ENCODE data around the gene NKAIN2. TPM values are rescaled to one million over a fixed set of nuclear protein-coding genes. Genes with fewer than 3 reads are reported as not detected.

Gene NKAIN2
- total RNA-seq, 1 experiment from 2014 or later = 2.5 TPM

- DNase-seq (ENCODE audit: low read depth) = peak; percentile 67
- in situ Hi-C loops (cut with HindIII; ENCODE audit: low pct_unique_long_range_greater_than_20kb, low sequenced_read_pairs) = no loop called here
These were observed 1.3 kb downstream of the NKAIN2 start for GRCh38 chr6:123804787-123805540.

GRCh38 chr6:123805921-123806320 is 2.3 kb downstream of the NKAIN2 start:
- DNase-seq (ENCODE audit: low read depth) = peak; percentile 55
- in situ Hi-C loops (cut with HindIII; ENCODE audit: low pct_unique_long_range_greater_than_20kb, low sequenced_read_pairs) = no loop called here

- in situ Hi-C loops (cut with HindIII; ENCODE audit: low pct_unique_long_range_greater_than_20kb, low sequenced_read_pairs) = no loop called here
- DNase-seq (ENCODE audit: low read depth) = peak; percentile 33
These were observed 2.9 kb downstream of the NKAIN2 start for GRCh38 chr6:123806561-123806960.

GRCh38 chr6:123808556-123808955 is 4.9 kb downstream of the NKAIN2 start:
- in situ Hi-C loops (cut with HindIII; ENCODE audit: low pct_unique_long_range_greater_than_20kb, low sequenced_read_pairs) = no loop called here
- peak; percentile 80 for DNase-seq (ENCODE audit: low read depth)

GRCh38 chr6:123810214-123810613 is 6.5 kb downstream of the NKAIN2 start:
- in situ Hi-C loops (cut with HindIII; ENCODE audit: low pct_unique_long_range_greater_than_20kb, low sequenced_read_pairs) = no loop called here
- no peak for DNase-seq (ENCODE audit: low read depth)

- no peak for DNase-seq (ENCODE audit: low read depth)
- in situ Hi-C loops (cut with HindIII; ENCODE audit: low pct_unique_long_range_greater_than_20kb, low sequenced_read_pairs) = no loop called here
These were observed 7.3 kb downstream of the NKAIN2 start for GRCh38 chr6:123810948-123811347.

GRCh38 chr6:123811378-123811777 is 7.7 kb downstream of the NKAIN2 start:
- no peak for DNase-seq (ENCODE audit: low read depth)
- in situ Hi-C loops (cut with HindIII; ENCODE audit: low pct_unique_long_range_greater_than_20kb, low sequenced_read_pairs) = no loop called here

GRCh38 chr6:123812621-123813020 is 9.0 kb downstream of the NKAIN2 start:
- DNase-seq (ENCODE audit: low read depth) = no peak
- in situ Hi-C loops (cut with HindIII; ENCODE audit: low pct_unique_long_range_greater_than_20kb, low sequenced_read_pairs) = no loop called here

- DNase-seq (ENCODE audit: low read depth) = no peak
- in situ Hi-C loops (cut with HindIII; ENCODE audit: low pct_unique_long_range_greater_than_20kb, low sequenced_read_pairs) = no loop called here
These were observed 17.4 kb downstream of the NKAIN2 start for GRCh38 chr6:123821112-123821511.

GRCh38 chr6:123829302-123829953 is 25.8 kb downstream of the NKAIN2 start:
- peak; percentile 80 for DNase-seq (ENCODE audit: low read depth)
- in situ Hi-C loops (cut with HindIII; ENCODE audit: low pct_unique_long_range_greater_than_20kb, low sequenced_read_pairs) = no loop called here

GRCh38 chr6:123830120-123830519 is 26.5 kb downstream of the NKAIN2 start:
- DNase-seq (ENCODE audit: low read depth) = peak; percentile 31
- in situ Hi-C loops (cut with HindIII; ENCODE audit: low pct_unique_long_range_greater_than_20kb, low sequenced_read_pairs) = no loop called here

GRCh38 chr6:123838505-123839234 is 35.0 kb downstream of the NKAIN2 start:
- no peak for DNase-seq (ENCODE audit: low read depth)
- in situ Hi-C loops (cut with HindIII; ENCODE audit: low pct_unique_long_range_greater_than_20kb, low sequenced_read_pairs) = no loop called here

GRCh38 chr6:123841067-123841896 is 37.6 kb downstream of the NKAIN2 start:
- in situ Hi-C loops (cut with HindIII; ENCODE audit: low pct_unique_long_range_greater_than_20kb, low sequenced_read_pairs) = no loop called here

GRCh38 chr6:123844011-123844410 is 40.3 kb downstream of the NKAIN2 start:
- no peak for DNase-seq (ENCODE audit: low read depth)
- in situ Hi-C loops (cut with HindIII; ENCODE audit: low pct_unique_long_range_greater_than_20kb, low sequenced_read_pairs) = no loop called here

More at GRCh38 chr6:123841067-123841896, 37.6 kb downstream of the NKAIN2 start:
- DNase-seq (ENCODE audit: low read depth) = no peak

GRCh38 chr6:123848347-123848746 is 44.7 kb downstream of the NKAIN2 start:
- no peak for DNase-seq (ENCODE audit: low read depth)

GRCh38 chr6:123849406-123849805 is 45.7 kb downstream of the NKAIN2 start:
- no peak for DNase-seq (ENCODE audit: low read depth)
- in situ Hi-C loops (cut with HindIII; ENCODE audit: low pct_unique_long_range_greater_than_20kb, low sequenced_read_pairs) = no loop called here

More at GRCh38 chr6:123848347-123848746, 44.7 kb downstream of the NKAIN2 start:
- in situ Hi-C loops (cut with HindIII; ENCODE audit: low pct_unique_long_range_greater_than_20kb, low sequenced_read_pairs) = no loop called here

GRCh38 chr6:123850555-123850954 is 46.9 kb downstream of the NKAIN2 start:
- DNase-seq (ENCODE audit: low read depth) = no peak
- in situ Hi-C loops (cut with HindIII; ENCODE audit: low pct_unique_long_range_greater_than_20kb, low sequenced_read_pairs) = no loop called here

- in situ Hi-C loops (cut with HindIII; ENCODE audit: low pct_unique_long_range_greater_than_20kb, low sequenced_read_pairs) = no loop called here
- no peak for DNase-seq (ENCODE audit: low read depth)
These were observed 50.5 kb downstream of the NKAIN2 start for GRCh38 chr6:123854201-123854600.
